Testis (tissue), 2 donors: ENCODE measurements around the gene OR56B4.

Source experiments
- POLR2A ChIP-seq: fragments of 450-650 bp; IDR thresholded peaks from one replicate; pipeline ENCODE4 v1.6.1; 2017; ENCODE audit warnings: antibody characterized with exemption, mild to moderate bottlenecking, moderate library complexity
- TF ChIP-seq, protein P1 (sequence below), 3 experiments: fragments of 450-650 bp in 2 of 3; fragments of 200-600 bp in 1 of 3; sonication (generic) in 1 of 3; IDR thresholded peaks; one replicate each; pipeline ENCODE4 v1.5.1; 2016 to 2019; ENCODE audit warnings: antibody characterized with exemption in 3 of 3, mild to moderate bottlenecking in 2 of 3, moderate library complexity in 1 of 3

DNA sequence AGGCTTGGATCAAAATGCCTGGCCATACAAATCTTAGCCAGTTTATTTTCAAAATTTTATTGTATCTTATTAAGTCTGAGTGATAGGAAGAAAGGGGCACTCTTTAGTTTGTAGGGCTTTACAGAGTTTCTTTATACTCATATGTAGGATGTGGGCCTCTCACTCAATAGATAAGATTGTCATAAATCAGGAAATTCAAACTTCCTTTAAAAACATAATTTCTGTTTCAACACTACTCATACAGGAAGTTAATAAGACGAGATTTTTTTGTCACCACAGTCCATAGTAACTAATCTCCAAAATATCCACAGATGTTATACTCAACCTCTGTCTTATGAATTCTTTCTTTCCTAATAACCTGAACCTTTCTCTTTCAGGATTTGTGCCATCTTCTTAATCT is 13.3 kb upstream of the OR56B4 start:
- TF ChIP-seq, protein P1, sequence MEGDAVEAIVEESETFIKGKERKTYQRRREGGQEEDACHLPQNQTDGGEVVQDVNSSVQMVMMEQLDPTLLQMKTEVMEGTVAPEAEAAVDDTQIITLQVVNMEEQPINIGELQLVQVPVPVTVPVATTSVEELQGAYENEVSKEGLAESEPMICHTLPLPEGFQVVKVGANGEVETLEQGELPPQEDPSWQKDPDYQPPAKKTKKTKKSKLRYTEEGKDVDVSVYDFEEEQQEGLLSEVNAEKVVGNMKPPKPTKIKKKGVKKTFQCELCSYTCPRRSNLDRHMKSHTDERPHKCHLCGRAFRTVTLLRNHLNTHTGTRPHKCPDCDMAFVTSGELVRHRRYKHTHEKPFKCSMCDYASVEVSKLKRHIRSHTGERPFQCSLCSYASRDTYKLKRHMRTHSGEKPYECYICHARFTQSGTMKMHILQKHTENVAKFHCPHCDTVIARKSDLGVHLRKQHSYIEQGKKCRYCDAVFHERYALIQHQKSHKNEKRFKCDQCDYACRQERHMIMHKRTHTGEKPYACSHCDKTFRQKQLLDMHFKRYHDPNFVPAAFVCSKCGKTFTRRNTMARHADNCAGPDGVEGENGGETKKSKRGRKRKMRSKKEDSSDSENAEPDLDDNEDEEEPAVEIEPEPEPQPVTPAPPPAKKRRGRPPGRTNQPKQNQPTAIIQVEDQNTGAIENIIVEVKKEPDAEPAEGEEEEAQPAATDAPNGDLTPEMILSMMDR (IDR thresholded peaks at IDR 0.05): no peak
- TF ChIP-seq POLR2A: no peak
